Hepatocyte (in vitro differentiated cells): ENCODE results near the gene NEB. TPM values are rescaled to one million over a fixed set of nuclear protein-coding genes. Genes with fewer than 3 reads are reported as not detected.

Source experiments
- DNase-seq: peaks from one replicate; pipeline ENCODE4 v3.0.0-alpha.2; 2016; ENCODE audit warnings: low spot score
- H2AFZ ChIP-seq: fragments of 200-600 bp; sonication (generic); 2 replicates; pipeline ENCODE4 v1.6.0; 2016; ENCODE audit warnings: antibody characterized with exemption, mild to moderate bottlenecking
- H3K27ac ChIP-seq: fragments of 200-600 bp; sonication (generic); 2 replicates; pipeline ENCODE4 v1.5.1; 2016; ENCODE audit warnings: mild to moderate bottlenecking
- H3K27me3 ChIP-seq: fragments of 200-600 bp; sonication (generic); 2 replicates; pipeline ENCODE4 v1.6.1; 2016
- H3K36me3 ChIP-seq: fragments of 200-600 bp; sonication (generic); replicated peaks from 2 replicates; pipeline ENCODE4 v1.5.1; 2016; ENCODE audit warnings: low read depth; ENCODE audit not compliant: insufficient read depth
- H3K4me1 ChIP-seq: fragments of 200-600 bp; sonication (generic); 2 replicates; pipeline ENCODE4 v1.5.1; 2016; ENCODE audit warnings: mild to moderate bottlenecking, moderate library complexity; ENCODE audit not compliant: insufficient read depth
- H3K4me2 ChIP-seq: fragments of 200-600 bp; sonication (generic); 2 replicates; pipeline ENCODE4 v1.6.0; 2016
- H3K4me3 ChIP-seq: fragments of 200-600 bp; sonication (generic); 2 replicates; pipeline ENCODE4 v1.5.1; 2016; ENCODE audit warnings: mild to moderate bottlenecking
- H3K79me2 ChIP-seq: fragments of 200-600 bp; sonication (generic); 2 replicates; pipeline ENCODE4 v1.6.0; 2017; ENCODE audit warnings: mild to moderate bottlenecking
- H3K9me2 ChIP-seq: fragments of 200-600 bp; sonication (generic); replicated peaks from 2 replicates; pipeline ENCODE4 v1.6.0; 2017; ENCODE audit warnings: mild to moderate bottlenecking; ENCODE audit not compliant: insufficient read depth
- H3K9me3 ChIP-seq: fragments of 200-600 bp; sonication (generic); 2 replicates; pipeline ENCODE4 v1.5.1; 2016; ENCODE audit warnings: low read depth, mild to moderate bottlenecking
- H4K20me1 ChIP-seq: fragments of 200-600 bp; sonication (generic); 2 replicates; pipeline ENCODE4 v1.6.0; 2016; ENCODE audit warnings: mild to moderate bottlenecking; ENCODE audit not compliant: insufficient read depth, poor library complexity, severe bottlenecking
- CTCF ChIP-seq: fragments of 200-600 bp; sonication (generic); IDR thresholded peaks from 2 replicates; pipeline ENCODE4 v1.5.1; 2016; ENCODE audit warnings: antibody characterized with exemption, mild to moderate bottlenecking; ENCODE audit not compliant: poor library complexity
- EZH2 ChIP-seq: fragments of 200-600 bp; sonication (generic); IDR thresholded peaks from 2 replicates; pipeline ENCODE4 v1.6.1; 2016; ENCODE audit warnings: antibody characterized with exemption, mild to moderate bottlenecking, borderline replicate concordance
- EZH2phosphoT487 ChIP-seq: fragments of 200-600 bp; sonication (generic); IDR thresholded peaks from one replicate; pipeline ENCODE4 v1.6.1; 2018; ENCODE audit warnings: antibody characterized with exemption, mild to moderate bottlenecking, low read depth, moderate library complexity; ENCODE audit not compliant: unreplicated experiment, severe bottlenecking
- WGBS: methylation state at CpG from one replicate; pipeline ENCODE4 v1.1.6; 2016; ENCODE audit warnings: low lambda C conversion rate; ENCODE audit errors: missing lambda C conversion rate; 5-methylcytosine and 5-hydroxymethylcytosine counted together
- polyA plus RNA-seq: library from polyadenylated mRNA; unstranded; fragments of >200 nt; fragmentation: Nextera tagmentation; extraction: Ambion mirVana; gene quantifications from 2 replicates; pipeline ENCODE4 v1.2.1, GENCODE V29; 2016
- total RNA-seq: library from RNA; depleted of rRNA; stranded (reverse); fragments of >200 nt; gene quantifications from 2 replicates; pipeline ENCODE4 v1.2.3, GENCODE V29; 2014

Gene NEB
- total and polyA plus RNA-seq, 2 experiments from 2014 or later: 0.75 to 2.2 TPM

GRCh38 chr2:151776367-151776766, 42.1 kb upstream of the NEB start:
- no peak for TF ChIP-seq CTCF
- TF ChIP-seq EZH2phosphoT487: no peak
- no peak for TF ChIP-seq EZH2
- WGBS: 100% methylated on average over 1 of the region's 1 CpG

GRCh38 chr2:151775057-151775740, 40.9 kb upstream of the NEB start:
- no peaks in the 10 kb centered on the region for H3K4me1 ChIP-seq
- H2AFZ ChIP-seq: no peak overlapping the region
- no peak for TF ChIP-seq EZH2
- TF ChIP-seq EZH2phosphoT487: no peak
- no peak for TF ChIP-seq CTCF
- no peaks in the 10 kb centered on the region for H3K27me3 ChIP-seq
- no peak overlapping the region for H3K4me3 ChIP-seq
- H3K4me2 ChIP-seq: no peak overlapping the region
- DNase-seq: no peak
- WGBS: 76% methylated on average over 6 of the region's 6 CpGs
- no peak overlapping the region for H3K27ac ChIP-seq
- no peaks in the 10 kb centered on the region for H3K36me3 ChIP-seq
- no peaks in the 10 kb centered on the region for H3K9me3 ChIP-seq
- no peaks in the 10 kb centered on the region for H3K9me2 ChIP-seq
- no peaks in the 10 kb centered on the region for H3K79me2 ChIP-seq
- no peaks in the 10 kb centered on the region for H4K20me1 ChIP-seq

More at GRCh38 chr2:151776367-151776766, 42.1 kb upstream of the NEB start:
- no peaks in the 10 kb centered on the region for H3K9me3 ChIP-seq
- no peaks in the 10 kb centered on the region for H3K4me1 ChIP-seq
- H4K20me1 ChIP-seq: no peaks in the 10 kb centered on the region
- H3K4me3 ChIP-seq: no peak overlapping the region
- H2AFZ ChIP-seq: no peak overlapping the region
- no peak overlapping the region for H3K27ac ChIP-seq
- no peak for DNase-seq
- no peaks in the 10 kb centered on the region for H3K27me3 ChIP-seq
- H3K9me2 ChIP-seq: no peaks in the 10 kb centered on the region
- H3K4me2 ChIP-seq: no peak overlapping the region
- H3K79me2 ChIP-seq: no peaks in the 10 kb centered on the region
- no peaks in the 10 kb centered on the region for H3K36me3 ChIP-seq

GRCh38 chr2:151774506-151774905, 40.2 kb upstream of the NEB start:
- Histone ChIP-seq H4K20me1 (no peaks in the 10 kb centered on the region), H3K27me3 (no peaks in the 10 kb centered on the region), H3K4me3 (no peak overlapping the region), H3K4me1 (no peaks in the 10 kb centered on the region), H3K9me3 (no peaks in the 10 kb centered on the region), H3K79me2 (no peaks in the 10 kb centered on the region), H3K27ac (no peak overlapping the region), H3K4me2 (no peak overlapping the region), H3K36me3 (no peaks in the 10 kb centered on the region), H3K9me2 (no peaks in the 10 kb centered on the region), H2AFZ (no peak overlapping the region)
- WGBS: 50% methylated on average over 3 of the region's 3 CpGs
- DNase-seq: no peak
- TF ChIP-seq CTCF: no peak
- no peak for TF ChIP-seq EZH2
- TF ChIP-seq EZH2phosphoT487: no peak
